Chondrocyte (in vitro differentiated cells): ENCODE measurements around the gene EYS. TPM values are rescaled to one million over a fixed set of nuclear protein-coding genes. Genes with fewer than 3 reads are reported as not detected.
"Not testable (repeated sequence)": the region's sequence is repeated elsewhere in the genome, so short reads cannot be mapped to it uniquely, and the experiment has no call there.

Experiments
- DNase-seq: peaks from one replicate; pipeline ENCODE4 v3.0.0; 2021; ENCODE audit warnings: mixed read lengths, low spot score
- H3K27ac Mint-ChIP-seq: one replicate; pipeline ENCODE4 v1.8.0; 2021; ENCODE audit warnings: mild to moderate bottlenecking, moderate library complexity, mixed read lengths; ENCODE audit not compliant: unreplicated experiment
- H3K27me3 Mint-ChIP-seq: 2 replicates; pipeline ENCODE4 v1.8.0; 2021; ENCODE audit warnings: low read depth, mixed read lengths
- H3K36me3 Mint-ChIP-seq: 2 replicates; pipeline ENCODE4 v1.8.0; 2021; ENCODE audit warnings: low read depth, mixed read lengths
- H3K4me1 Mint-ChIP-seq: 2 replicates; pipeline ENCODE4 v1.8.0; 2021; ENCODE audit warnings: low read depth, mild to moderate bottlenecking, mixed read lengths
- H3K4me3 Mint-ChIP-seq: one replicate; pipeline ENCODE4 v1.8.0; 2021; ENCODE audit warnings: mild to moderate bottlenecking, moderate library complexity, mixed read lengths; ENCODE audit not compliant: unreplicated experiment
- H3K9me3 Mint-ChIP-seq: 2 replicates; pipeline ENCODE4 v1.8.0; 2021; ENCODE audit warnings: low read depth, mixed read lengths
- total RNA-seq: library from RNA; stranded (reverse); gene quantifications from 3 replicates; pipeline ENCODE4 v1.2.1, GENCODE V29; 2021
- TF ChIP-seq, protein P1 (sequence below): fragments of 200-600 bp; sonication (generic); IDR thresholded peaks from 2 replicates; pipeline ENCODE4 v1.5.0; 2021; ENCODE audit warnings: antibody characterized with exemption, mild to moderate bottlenecking, moderate library complexity

EYS gene
- total RNA-seq, 1 donor from 2014 or later: not detected

DNA sequence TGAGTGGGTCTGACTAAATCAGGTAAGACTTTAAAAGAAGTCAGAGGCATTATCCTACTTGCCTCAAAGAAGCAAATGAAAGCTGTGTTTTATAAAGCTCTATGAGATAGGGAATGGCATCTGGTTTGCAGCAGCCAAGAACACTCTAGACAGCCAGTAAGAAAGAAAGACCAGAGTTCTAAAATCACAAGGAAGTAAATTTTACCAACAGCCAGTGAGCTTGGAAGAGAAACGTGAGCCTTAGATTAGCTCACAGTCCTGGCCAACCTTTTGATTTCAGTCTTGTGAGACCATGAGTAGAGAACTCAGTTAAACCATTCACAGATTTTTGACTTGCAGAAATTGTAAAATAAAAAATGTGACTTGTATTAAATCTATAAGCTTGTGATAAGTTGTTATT lies 693.0 kb downstream of the EYS start:
- TF ChIP-seq, protein P1, sequence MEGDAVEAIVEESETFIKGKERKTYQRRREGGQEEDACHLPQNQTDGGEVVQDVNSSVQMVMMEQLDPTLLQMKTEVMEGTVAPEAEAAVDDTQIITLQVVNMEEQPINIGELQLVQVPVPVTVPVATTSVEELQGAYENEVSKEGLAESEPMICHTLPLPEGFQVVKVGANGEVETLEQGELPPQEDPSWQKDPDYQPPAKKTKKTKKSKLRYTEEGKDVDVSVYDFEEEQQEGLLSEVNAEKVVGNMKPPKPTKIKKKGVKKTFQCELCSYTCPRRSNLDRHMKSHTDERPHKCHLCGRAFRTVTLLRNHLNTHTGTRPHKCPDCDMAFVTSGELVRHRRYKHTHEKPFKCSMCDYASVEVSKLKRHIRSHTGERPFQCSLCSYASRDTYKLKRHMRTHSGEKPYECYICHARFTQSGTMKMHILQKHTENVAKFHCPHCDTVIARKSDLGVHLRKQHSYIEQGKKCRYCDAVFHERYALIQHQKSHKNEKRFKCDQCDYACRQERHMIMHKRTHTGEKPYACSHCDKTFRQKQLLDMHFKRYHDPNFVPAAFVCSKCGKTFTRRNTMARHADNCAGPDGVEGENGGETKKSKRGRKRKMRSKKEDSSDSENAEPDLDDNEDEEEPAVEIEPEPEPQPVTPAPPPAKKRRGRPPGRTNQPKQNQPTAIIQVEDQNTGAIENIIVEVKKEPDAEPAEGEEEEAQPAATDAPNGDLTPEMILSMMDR: no peak
- Mint-ChIP-seq H3K27ac (no peak overlapping the region), H3K4me3 (no peak overlapping the region), H3K4me1 (no peaks in the 10 kb centered on the region), H3K9me3 (no peaks in the 10 kb centered on the region), H3K36me3 (no peaks in the 10 kb centered on the region), H3K27me3 (peaks cover 4% of the 10 kb centered on the region)
- DNase-seq: no peak

- Mint-ChIP-seq H3K9me3 (peaks cover 4% of the 10 kb centered on the region), H3K36me3 (no peaks in the 10 kb centered on the region), H3K4me1 (no peaks in the 10 kb centered on the region), H3K27ac (no peak overlapping the region), H3K27me3 (peaks cover 5% of the 10 kb centered on the region), H3K4me3 (no peak overlapping the region)
- DNase-seq: no peak
- TF ChIP-seq, protein P1: no peak
Observed at GRCh38 chr6:65006788-65007187, 700.2 kb downstream of the EYS start.

DNA sequence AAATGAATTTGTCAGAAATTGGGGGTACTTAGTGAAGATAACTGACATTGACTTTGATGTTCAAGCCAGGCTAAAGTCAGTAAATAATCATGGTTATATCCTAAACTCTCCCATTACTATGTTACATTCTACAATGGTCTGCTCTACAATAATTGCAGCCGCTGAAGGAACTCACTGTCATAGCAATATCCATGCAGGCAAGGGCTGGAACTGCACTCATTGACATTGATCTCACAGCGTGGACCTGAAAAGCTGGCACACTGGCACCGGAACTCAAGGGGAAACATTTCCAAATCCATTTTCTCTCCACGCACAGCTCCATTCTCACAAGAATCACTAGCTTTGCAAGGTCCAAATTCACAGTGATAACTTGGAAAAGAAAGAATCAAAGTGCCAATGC lies 702.7 kb downstream of the EYS start:
- Mint-ChIP-seq H3K4me1 (no peaks in the 10 kb centered on the region), H3K36me3 (no peaks in the 10 kb centered on the region), H3K27me3 (peaks cover 6% of the 10 kb centered on the region), H3K9me3 (peaks cover 4% of the 10 kb centered on the region), H3K4me3 (no peak overlapping the region), H3K27ac (no peak overlapping the region)
- TF ChIP-seq, protein P1: no peak
- DNase-seq: no peak

GRCh38 chr6:65002882-65003281 lies 704.1 kb downstream of the EYS start:
- not testable (repeated sequence) for H3K4me3 Mint-ChIP-seq

GRCh38 chr6:65000815-65001214 lies 706.2 kb downstream of the EYS start:
- no peak overlapping the region for H3K27ac Mint-ChIP-seq
- no peaks in the 10 kb centered on the region for H3K4me1 Mint-ChIP-seq
- H3K4me3 Mint-ChIP-seq: no peak overlapping the region
- peak; percentile 77 for DNase-seq
- no peaks in the 10 kb centered on the region for H3K36me3 Mint-ChIP-seq
- H3K27me3 Mint-ChIP-seq: peaks cover 7% of the 10 kb centered on the region
- TF ChIP-seq, protein P1: no peak
- no peaks in the 10 kb centered on the region for H3K9me3 Mint-ChIP-seq

More at GRCh38 chr6:65002882-65003281, 704.1 kb downstream of the EYS start:
- not testable (repeated sequence) for H3K27me3 Mint-ChIP-seq, DNase-seq, H3K27ac Mint-ChIP-seq, H3K36me3 Mint-ChIP-seq, H3K4me1 Mint-ChIP-seq, H3K9me3 Mint-ChIP-seq

DNA sequence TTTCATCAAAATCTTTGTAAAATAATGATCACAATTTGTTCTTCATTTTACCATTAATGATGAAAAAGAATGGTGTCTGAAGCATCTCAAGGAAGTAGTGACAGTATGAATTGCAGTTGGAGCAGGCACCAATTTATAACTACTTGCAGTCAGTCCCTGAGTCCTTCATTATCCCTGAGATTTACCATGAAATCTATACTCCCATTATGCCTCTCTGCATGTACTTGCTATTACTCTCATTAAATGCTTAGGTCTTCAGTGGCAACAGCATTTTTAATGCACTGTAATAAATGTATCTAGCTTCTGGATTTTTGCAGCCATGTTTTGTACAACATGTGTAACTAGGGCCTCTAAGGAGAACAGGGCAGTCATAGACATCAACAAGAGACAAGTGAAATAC lies 708.8 kb downstream of the EYS start:
- Mint-ChIP-seq H3K4me1 (no peaks in the 10 kb centered on the region), H3K9me3 (no peaks in the 10 kb centered on the region), H3K27ac (no peak overlapping the region), H3K4me3 (no peak overlapping the region), H3K36me3 (no peaks in the 10 kb centered on the region), H3K27me3 (peaks cover 5% of the 10 kb centered on the region)
- DNase-seq: no peak
- TF ChIP-seq, protein P1: no peak
